GF-D8 (cell line): ENCODE data around the gene IL25.
"Not testable (repeated sequence)": the region's sequence is repeated elsewhere in the genome, so short reads cannot be mapped to it uniquely, and the experiment has no call there.

Experiments
- DNase-seq: peaks from one replicate; lab custom pipeline; 2025; lab: John Stamatoyannopoulos, UW

Gene IL25

DNA sequence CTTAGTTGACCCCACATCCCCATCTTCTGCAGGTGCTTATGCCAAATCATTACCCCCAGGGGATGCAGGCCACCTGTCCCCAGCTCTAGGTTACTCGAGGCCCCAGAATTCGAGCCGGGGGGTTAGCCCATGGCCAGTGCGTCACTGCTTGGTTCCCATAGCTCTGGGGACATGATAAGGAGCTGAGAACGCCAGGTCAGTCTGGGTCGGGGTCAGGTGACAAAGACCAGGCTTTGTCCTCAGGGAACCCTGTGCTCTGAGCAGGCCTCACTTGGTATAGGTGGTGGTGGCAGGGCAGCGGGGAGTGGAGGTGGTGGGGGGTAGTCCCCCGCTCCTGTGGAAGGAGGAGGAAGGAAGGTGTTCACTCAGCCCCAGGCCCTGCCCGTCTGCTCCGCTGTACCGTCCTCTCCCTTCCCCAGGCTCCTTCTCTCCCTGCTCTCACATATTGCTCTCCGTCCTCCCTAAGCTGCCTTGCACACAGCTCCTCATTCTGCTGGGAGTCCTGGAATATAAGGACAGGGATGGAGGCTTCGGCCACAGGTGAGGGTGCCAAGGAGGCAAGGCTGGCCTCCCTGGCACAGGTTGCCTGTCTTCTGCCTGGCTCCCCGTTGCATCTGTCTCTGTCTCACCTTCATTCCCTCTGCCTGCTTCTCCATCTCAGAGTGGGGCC, 37.5 kb downstream of the IL25 start:
- no peak for DNase-seq

DNA sequence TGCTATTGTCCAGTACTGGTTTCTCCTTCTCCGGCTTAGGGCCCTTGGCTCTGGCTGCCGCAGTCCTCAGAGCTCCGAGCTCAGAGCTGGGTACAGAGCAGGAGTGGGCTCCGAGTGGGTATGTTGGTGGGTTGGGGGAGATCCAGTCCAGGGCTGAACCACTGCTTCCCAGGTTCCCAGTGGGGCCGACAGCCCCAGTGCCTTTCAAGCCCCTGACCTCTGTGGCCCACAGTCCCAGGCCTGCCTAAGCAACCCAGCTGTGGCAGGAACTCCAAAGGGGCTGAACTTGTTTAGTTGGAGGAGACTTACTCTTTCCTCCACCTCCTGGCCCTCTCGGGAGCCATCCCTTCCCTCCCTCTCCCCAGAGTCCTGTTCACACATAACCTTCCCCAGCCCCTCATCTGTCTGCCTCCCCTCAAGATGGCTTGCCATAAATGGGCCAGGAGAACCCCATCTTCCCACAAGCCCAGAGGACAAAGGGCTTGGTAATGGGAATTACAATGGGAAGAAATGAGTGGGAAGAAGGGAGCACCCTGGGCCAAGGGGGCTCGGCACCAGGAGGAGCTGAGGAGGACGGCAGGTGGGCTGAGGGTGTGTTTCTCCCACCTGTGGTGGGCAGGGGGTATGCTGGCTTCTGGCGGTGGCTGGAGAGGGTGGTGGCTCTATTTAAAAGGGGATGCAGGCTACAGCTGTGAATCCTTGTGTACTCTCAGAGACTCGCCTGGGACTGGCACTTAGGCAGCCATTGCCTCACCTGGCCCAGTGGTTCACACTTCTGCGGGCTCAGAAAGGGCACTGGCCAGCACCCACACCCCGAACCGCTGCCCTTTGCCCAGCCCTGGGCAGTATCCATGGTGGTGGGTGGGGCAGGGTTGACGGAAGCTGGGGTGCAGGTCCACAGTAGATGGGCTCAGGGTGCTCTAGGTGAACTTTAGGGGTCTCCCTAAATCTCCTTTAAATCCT, 39.2 kb downstream of the IL25 start:
- no peak for DNase-seq

DNA sequence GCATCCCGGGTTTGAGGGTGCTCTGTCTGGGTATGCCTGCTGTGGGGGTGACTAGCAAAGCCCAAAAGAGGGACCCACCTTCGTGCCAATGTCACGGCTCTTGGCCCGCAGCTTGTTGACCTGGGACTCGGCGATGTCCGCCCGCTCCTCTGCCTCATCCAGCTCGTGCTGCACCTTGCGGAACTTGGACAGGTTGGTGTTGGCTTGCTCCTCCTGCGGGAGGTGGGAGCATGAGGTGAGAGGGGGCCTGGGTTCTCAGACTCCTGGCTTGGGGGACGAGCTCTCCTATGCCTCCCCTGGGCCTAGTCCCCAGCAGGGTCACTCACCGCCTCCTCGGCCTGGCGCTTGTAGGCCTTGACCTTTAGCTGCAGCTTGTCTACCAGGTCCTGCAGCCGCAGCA, 41.1 kb downstream of the IL25 start:
- DNase-seq: no peak

DNA sequence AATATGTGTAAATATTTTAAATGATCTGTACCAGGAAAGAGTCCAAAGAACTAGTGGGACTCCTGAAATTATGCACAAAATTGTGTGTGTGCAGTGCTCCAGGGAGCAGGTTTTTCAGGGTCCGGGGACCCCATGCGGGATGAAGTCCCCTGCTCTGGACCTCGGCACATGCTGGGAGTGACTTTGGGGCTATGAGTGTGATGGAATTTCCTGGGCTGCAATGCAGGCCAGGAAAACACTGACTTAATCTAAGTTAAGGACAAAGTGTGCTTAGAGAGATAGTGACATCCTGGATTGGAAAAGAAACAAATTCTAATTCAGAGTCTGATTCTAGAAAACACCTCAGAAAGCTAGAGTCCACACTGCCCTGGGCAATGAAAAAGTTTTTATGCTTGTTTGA, 41.6 kb downstream of the IL25 start:
- no peak for DNase-seq

DNA sequence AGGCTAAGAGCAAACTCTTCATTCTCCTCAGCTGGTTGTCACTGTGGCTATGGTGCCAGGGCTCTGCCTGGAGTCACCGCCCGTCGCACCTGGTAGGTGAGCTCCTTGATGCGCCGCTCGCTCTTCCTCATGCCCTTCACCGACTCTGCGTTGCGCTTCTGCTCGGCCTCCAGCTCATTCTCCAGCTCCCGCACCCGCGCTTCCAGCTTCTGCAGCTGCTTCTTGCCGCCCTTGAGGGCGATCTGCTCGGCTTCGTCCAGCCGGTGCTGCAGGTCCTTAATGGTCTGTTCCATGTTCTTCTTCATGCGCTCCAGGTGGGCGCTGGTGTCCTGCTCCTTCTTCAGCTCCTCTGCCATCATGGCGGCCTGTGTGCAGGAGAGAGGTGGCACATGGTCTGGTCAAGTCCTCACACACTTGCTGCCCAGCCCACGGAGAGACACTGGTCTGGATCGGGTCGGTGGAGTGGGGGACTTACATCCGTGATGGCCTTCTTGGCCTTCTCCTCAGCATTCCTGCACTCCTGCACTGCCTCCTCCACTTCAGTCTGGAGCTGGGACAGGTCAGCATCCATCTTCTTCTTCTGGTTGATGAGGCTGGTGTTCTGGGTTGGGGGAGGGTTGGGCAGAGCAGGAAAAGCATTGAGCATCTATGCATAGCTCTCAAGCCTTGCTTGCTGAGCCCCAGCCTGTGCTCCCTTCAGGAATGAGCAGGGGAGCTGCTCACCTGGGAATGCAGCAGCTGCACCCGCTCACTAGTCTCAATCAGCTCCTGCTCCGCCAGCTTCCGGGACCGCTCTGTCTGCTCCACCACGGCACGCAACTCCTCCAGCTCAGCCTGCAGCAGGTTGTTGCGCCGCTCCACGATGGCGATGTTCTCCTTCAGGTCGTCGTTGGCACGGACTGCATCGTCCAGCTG, 42.6 kb downstream of the IL25 start:
- DNase-seq: no peak

DNA sequence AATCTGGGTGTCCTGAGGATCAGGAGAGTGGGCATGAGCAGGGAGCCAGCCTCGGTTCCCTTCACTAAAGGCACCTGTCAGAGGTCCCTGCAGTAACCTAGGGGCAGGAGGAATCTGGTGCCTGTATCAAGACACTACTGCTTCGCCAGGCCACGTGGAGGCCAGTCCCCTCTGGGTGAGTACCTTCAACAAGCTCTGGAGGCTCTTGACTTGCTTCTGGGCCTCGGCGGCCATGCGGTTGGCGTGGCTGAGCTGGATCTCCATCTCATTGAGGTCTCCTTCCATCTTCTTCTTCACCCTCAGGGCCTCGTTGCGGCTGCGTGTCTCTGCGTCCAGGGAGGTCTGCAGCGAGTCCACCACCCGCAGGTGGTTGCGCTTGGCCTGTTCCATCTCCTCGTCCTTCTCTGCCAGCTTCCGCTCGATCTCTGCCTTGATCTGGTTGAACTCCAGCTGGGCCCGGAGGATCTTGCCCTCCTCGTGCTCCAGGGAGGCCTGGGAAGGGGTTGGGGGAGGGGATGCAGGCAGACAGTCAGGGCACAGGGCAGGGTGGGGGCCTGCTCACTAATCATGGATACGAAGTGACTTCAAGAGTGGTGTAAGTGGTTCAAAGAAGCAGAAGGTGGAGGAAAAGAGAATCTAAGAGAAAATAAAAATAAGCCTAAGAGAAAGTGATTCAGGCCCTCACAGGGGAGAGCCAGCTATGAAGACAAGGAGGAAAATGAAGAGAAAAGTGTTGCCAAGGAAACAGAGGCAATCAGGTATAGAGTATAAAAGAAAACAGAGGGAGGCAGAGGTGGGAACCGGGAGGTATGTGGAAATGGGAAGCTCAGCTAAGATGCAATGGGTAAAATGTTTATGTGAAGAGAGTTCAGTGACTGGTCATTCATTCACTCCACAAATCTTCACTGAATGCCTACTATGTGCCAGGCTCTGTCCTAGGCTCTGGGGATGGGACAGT, 43.5 kb downstream of the IL25 start:
- DNase-seq: no peak

DNA sequence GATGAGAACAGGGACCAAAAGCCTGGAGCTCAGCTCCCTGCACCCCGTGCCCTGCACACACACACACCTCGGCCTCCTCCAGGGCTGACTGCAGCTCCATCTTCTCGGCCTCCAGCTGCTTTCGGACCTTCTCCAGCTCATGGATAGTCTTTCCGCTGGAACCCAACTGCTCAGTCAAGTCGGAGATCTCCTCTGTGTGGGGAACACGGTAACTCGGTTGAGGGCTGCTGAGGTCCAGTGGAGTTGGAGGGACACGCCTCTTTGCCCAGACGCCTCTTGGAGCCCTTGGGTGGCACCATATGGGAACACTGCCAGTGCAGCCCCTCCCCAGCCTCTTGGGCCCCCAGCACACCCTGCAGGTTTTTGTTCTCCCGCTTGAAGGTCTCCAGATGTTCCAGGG, 44.2 kb downstream of the IL25 start:
- DNase-seq: no peak

DNA sequence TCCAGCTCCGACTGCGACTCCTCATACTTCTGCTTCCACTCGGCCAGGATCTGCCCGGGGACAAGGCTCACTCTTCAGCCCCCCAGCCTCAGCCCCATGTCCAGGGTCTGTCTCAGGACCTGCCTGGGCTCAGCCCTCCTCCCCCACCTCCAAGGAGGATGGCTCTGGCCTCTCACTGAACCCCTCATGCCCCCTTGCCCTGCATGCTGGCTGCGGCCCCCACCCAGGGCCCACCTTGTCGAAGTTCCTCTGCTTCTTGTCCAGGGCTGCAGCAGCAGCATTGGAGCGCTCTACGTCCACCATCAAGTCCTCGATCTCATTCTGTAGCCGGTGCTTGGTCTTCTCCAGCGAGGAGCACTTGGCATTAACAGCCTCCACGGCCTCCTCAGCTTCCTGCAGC, 44.7 kb downstream of the IL25 start:
- not testable (repeated sequence) for DNase-seq

DNA sequence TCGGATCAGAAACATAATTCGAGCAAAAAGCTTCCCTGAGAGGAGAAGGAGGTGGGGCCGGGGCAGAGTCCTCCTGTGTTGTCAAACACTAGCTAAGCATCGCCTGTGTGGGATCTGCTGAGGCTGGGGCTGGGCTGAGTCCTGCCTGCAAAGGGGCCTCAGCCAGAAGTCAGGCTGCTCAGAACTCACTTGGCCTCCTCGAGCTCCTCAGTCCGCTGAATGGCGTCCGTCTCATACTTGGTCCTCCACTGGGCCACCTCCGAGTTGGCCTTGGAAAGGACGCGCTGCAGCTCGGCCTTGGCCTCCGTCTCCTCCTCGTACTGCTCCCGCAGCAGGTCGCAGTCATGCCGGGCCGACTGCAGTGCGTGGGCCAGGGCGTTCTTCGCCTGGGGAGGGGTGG, 45.4 kb downstream of the IL25 start:
- DNase-seq: no peak

DNA sequence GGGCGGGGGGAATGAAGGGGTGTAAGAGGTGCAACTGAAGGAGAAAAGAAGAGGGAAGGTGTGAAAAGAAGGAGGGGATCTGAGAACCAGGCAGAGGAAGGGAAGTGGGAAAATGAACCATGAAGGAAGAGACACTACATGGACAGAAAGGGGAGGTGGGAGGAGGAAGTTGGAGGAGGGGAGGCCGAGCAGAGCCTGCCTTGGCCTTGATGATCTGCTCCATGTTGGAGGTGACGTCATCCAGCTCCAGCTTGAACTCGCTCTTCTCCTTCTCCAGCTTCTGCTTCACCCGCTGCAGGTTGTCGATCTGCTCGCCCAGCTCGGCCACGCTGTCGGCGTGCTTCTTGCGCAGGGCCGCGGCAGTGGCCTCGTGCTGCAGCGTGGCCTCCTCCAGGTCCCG, 47.0 kb downstream of the IL25 start:
- DNase-seq: not testable (repeated sequence)

DNA sequence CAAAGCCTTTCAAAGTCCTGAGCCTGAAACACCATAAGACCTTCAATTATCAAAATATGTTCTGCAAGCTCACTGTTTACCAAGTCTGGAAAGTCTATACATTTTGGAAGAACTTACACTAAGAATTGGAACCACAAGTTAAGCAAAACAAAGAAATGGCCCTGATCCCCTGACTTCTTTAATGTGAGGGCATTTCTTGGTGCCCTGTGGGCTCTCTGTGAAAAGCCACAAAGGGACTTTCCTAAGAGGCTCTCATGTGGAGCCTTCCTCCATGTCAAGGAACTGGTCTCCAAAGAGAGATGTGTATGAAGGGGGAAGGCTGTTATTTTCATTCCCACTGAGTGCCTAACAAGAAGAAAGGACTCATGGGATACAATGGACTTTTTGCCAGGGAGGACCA, 49.0 kb downstream of the IL25 start:
- no peak for DNase-seq

DNA sequence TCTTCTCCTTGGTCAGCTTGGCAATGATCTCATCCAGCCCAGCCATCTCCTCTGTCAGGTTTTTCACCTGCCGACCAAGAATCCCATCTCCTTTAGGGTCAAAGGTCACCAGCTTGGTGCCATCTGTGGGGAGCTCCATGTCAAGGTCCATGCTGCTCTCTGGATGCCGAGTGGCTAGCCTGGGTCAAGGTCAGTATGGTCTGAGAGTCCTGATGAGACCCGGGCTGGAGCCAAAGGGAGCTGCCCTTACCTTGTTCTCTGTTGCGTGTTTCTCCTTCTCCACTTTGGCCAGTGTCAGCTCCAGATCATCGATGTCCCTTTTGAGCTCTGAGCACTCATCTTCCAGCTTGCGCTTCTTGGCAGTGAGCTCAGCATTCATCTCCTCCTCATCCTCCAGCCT, 51.0 kb downstream of the IL25 start:
- DNase-seq: no peak

DNA sequence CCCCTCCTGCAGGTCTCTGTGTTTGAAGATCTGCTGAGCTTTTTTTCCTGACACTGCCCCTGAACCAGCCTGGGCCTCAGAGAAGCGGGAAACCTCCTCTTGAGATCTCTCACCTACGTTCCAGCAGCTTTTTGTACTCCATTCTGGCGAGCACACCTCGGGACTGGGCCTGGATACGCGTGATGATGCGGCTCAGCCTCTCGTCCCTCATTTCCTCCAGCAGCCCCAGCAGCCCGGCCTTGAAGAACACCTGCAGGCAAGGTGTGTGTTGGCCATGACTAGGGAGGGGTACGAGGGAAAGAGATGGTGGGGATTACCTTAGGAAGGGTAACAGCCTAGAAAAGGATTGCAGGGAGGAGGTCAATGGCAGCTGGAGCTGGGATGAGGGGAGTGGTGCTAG, 52.6 kb downstream of the IL25 start:
- no peak for DNase-seq

DNA sequence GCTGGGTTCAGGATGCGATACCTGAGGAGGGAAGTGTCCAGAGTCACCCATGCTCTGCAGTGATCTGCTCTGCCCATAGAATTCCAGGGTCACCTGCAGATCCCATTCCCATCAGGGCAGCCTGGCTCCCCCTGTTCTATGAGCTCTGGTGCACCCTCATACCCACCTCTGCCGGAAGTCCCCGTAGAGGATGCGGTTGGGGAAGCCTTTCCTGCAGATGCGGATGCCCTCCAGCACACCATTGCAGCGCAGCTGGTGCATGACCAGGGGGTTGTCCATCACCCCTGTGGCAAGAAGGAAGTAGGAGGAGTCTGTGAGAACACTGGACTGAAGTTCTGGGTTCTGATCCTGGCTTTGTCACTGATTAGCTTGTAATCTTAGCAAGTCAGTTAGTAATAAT, 53.2 kb downstream of the IL25 start:
- DNase-seq: not testable (repeated sequence)
